HFFc6 (cell line): ENCODE measurements around the gene RNF5. TPM values are rescaled to one million over a fixed set of nuclear protein-coding genes. Genes with fewer than 3 reads are reported as not detected.

ENCODE experiments used
- DNase-seq: peaks from one replicate; pipeline ENCODE4 v3.0.0-alpha.2; 2018
- H3K27ac Mint-ChIP-seq: 2 replicates; pipeline ENCODE4 v1.8.0; 2020; ENCODE audit warnings: mild to moderate bottlenecking, mixed read lengths
- H3K27me3 Mint-ChIP-seq: 2 replicates; pipeline ENCODE4 v1.8.0; 2021; ENCODE audit warnings: mild to moderate bottlenecking, moderate library complexity, mixed read lengths; ENCODE audit not compliant: insufficient read depth
- H3K36me3 Mint-ChIP-seq: 2 replicates; pipeline ENCODE4 v1.8.0; 2021; ENCODE audit warnings: low read depth, mixed read lengths
- H3K4me1 Mint-ChIP-seq: 2 replicates; pipeline ENCODE4 v1.8.0; 2020; ENCODE audit warnings: low read depth, mixed read lengths
- H3K4me3 Mint-ChIP-seq: 2 replicates; pipeline ENCODE4 v1.8.0; 2020; ENCODE audit warnings: mild to moderate bottlenecking, moderate library complexity, mixed read lengths
- H3K9me3 Mint-ChIP-seq: 2 replicates; pipeline ENCODE4 v1.8.0; 2020; ENCODE audit warnings: mild to moderate bottlenecking, mixed read lengths
- total RNA-seq, 6 experiments: library from RNA; stranded (reverse); fragmentation: NEBNext Ultra II Directional; extraction: Animal tissue kit (Norgen Biotek cat#: 25700); gene quantifications; 2 replicates in 1 of 6; 3 replicates in 5 of 6; pipeline ENCODE4 v1.2.3, GENCODE V29; 2021
- TF ChIP-seq, protein P1 (sequence below): fragments of 200-600 bp; sonication (generic); IDR thresholded peaks from 2 replicates; pipeline ENCODE4 v1.5.0; 2021; ENCODE audit warnings: antibody characterized with exemption, mild to moderate bottlenecking

Gene RNF5
- total RNA-seq, 6 experiments from 2014 or later = 30.0 to 37.4 (median 34.7) TPM

DNA sequence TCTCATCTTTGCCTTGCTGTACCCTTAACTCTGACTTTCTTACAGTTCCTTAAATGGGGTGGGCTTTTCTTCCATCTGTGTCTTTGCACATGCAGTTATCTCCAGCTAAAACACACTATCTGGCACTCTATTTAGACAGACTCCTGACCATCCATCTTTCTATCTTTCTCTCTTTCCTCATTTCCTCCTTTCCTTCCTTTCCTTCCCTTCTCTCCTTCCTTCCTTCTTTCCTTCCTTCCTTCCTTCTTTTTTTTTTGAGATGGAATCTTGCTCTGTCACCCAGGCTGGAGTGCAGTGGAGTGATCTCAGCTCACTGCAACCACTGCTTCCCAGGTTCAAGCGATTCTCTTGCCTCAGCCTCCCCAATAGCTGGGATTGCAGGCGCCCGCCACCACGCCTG, 37.4 kb downstream of the RNF5 start:
- TF ChIP-seq, protein P1, sequence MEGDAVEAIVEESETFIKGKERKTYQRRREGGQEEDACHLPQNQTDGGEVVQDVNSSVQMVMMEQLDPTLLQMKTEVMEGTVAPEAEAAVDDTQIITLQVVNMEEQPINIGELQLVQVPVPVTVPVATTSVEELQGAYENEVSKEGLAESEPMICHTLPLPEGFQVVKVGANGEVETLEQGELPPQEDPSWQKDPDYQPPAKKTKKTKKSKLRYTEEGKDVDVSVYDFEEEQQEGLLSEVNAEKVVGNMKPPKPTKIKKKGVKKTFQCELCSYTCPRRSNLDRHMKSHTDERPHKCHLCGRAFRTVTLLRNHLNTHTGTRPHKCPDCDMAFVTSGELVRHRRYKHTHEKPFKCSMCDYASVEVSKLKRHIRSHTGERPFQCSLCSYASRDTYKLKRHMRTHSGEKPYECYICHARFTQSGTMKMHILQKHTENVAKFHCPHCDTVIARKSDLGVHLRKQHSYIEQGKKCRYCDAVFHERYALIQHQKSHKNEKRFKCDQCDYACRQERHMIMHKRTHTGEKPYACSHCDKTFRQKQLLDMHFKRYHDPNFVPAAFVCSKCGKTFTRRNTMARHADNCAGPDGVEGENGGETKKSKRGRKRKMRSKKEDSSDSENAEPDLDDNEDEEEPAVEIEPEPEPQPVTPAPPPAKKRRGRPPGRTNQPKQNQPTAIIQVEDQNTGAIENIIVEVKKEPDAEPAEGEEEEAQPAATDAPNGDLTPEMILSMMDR = no peak
- no peak for DNase-seq
- no peaks in the 10 kb centered on the region for H3K9me3 Mint-ChIP-seq
- H3K27ac Mint-ChIP-seq = no peak overlapping the region
- H3K27me3 Mint-ChIP-seq = peaks cover 52% of the 10 kb centered on the region
- H3K36me3 Mint-ChIP-seq = no peaks in the 10 kb centered on the region
- H3K4me3 Mint-ChIP-seq = no peak overlapping the region
- no peaks in the 10 kb centered on the region for H3K4me1 Mint-ChIP-seq

GRCh38 chr6:32216285-32216684, 38.1 kb downstream of the RNF5 start:
- H3K27me3 Mint-ChIP-seq = peaks cover 55% of the 10 kb centered on the region
- DNase-seq = no peak
- H3K27ac Mint-ChIP-seq = no peak overlapping the region
- H3K36me3 Mint-ChIP-seq = no peaks in the 10 kb centered on the region
- TF ChIP-seq, protein P1 = no peak
- H3K4me1 Mint-ChIP-seq = no peaks in the 10 kb centered on the region
- no peaks in the 10 kb centered on the region for H3K9me3 Mint-ChIP-seq
- H3K4me3 Mint-ChIP-seq = no peak overlapping the region

DNA sequence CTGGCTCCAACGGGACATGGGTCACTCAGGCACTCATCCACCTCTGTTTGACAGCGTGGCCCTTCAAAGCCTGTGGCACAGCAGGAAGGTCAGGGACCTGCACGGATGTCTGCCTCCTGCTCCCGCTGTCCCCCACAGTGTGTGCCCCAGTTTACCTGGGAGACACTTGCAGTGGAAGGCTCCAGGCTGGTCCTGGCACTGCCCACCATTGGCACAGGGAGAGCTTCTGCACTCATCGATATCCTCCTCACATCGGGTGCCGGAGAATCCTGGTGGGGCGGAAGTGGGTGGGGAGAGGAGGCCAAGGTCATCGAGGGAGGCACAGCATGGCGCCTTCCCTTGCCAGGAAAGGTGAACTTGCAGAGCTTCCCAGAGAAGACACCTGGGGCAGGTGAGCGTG, 38.8 kb downstream of the RNF5 start:
- no peak for DNase-seq
- Mint-ChIP-seq H3K27ac (no peak overlapping the region), H3K4me3 (no peak overlapping the region), H3K4me1 (no peaks in the 10 kb centered on the region), H3K9me3 (no peaks in the 10 kb centered on the region), H3K27me3 (peaks cover 60% of the 10 kb centered on the region), H3K36me3 (no peaks in the 10 kb centered on the region)
- TF ChIP-seq, protein P1 = no peak

DNA sequence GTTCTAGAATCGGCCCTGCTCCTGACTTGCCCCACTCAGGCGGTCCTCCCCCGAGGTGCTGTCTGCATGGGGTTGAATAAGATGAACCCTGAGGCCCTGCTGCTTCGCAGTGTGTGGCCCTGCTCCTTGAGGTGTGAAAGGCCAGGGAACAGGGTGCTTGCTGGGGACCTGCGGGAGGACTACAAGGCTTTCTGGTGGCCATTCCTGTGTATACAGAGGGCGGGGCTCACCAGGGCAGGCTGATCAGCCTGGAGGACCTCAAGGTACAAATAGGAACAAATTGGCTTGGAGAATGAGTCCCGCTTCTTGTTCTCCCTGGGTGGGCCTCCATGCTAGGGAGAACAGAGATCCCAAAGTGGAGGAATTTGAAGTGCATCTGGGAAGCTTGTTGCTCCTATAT, 40.0 kb downstream of the RNF5 start:
- DNase-seq = no peak
- Mint-ChIP-seq H3K4me3 (no peak overlapping the region), H3K9me3 (no peaks in the 10 kb centered on the region), H3K27ac (no peak overlapping the region), H3K27me3 (peaks cover 64% of the 10 kb centered on the region), H3K36me3 (no peaks in the 10 kb centered on the region), H3K4me1 (no peaks in the 10 kb centered on the region)
- TF ChIP-seq, protein P1 = no peak

- Mint-ChIP-seq H3K27me3 (peaks cover 60% of the 10 kb centered on the region), H3K4me3 (no peak overlapping the region), H3K36me3 (no peaks in the 10 kb centered on the region), H3K27ac (no peak overlapping the region), H3K9me3 (no peaks in the 10 kb centered on the region), H3K4me1 (0 out of 2 replicates have a peak, but pooled peaks cover 7% of the 10 kb centered on the region)
- no peak for DNase-seq
- TF ChIP-seq, protein P1 = no peak
These were observed 41.8 kb downstream of the RNF5 start for GRCh38 chr6:32220021-32220420.
